Mucosa of rectum (tissue), 2 donors: ENCODE data around the gene SMTN.

Experiments
- H3K27ac ChIP-seq, 2 donors: one replicate each; pipeline ENCODE4 v1.7.0; 2013; ENCODE audit warnings: inconsistent platforms in 2 of 2, low read depth in 2 of 2, low read length in 2 of 2
- H3K27me3 ChIP-seq, 2 donors: one replicate each; pipeline ENCODE4 v1.7.0; 2013; ENCODE audit warnings: low read length in 2 of 2; ENCODE audit not compliant: control insufficient read depth in 2 of 2, insufficient read depth in 2 of 2
- H3K36me3 ChIP-seq, 2 donors: one replicate each; pipeline ENCODE4 v1.7.0; 2013; ENCODE audit warnings: low read length in 2 of 2; ENCODE audit not compliant: control insufficient read depth in 2 of 2, insufficient read depth in 2 of 2
- H3K4me1 ChIP-seq, 2 donors: one replicate each; pipeline ENCODE4 v1.7.0; 2013; ENCODE audit warnings: low read length in 2 of 2, mild to moderate bottlenecking in 1 of 2; ENCODE audit not compliant: control insufficient read depth in 2 of 2, insufficient read depth in 2 of 2
- H3K4me3 ChIP-seq, 2 donors: one replicate each; pipeline ENCODE4 v1.7.0; 2013; ENCODE audit warnings: low read length in 2 of 2
- H3K9ac ChIP-seq, 2 donors: one replicate each; pipeline ENCODE4 v1.7.0; 2013; ENCODE audit warnings: low read length in 2 of 2, low read depth in 1 of 2, mild to moderate bottlenecking in 1 of 2
- H3K9me3 ChIP-seq, 2 donors: one replicate each; pipeline ENCODE4 v1.7.0; 2013; ENCODE audit warnings: low read length in 2 of 2; ENCODE audit not compliant: control insufficient read depth in 2 of 2
- donor health status: healthy.
- donor health status: Normal muscosa, but diverticular disease.

Gene SMTN

DNA sequence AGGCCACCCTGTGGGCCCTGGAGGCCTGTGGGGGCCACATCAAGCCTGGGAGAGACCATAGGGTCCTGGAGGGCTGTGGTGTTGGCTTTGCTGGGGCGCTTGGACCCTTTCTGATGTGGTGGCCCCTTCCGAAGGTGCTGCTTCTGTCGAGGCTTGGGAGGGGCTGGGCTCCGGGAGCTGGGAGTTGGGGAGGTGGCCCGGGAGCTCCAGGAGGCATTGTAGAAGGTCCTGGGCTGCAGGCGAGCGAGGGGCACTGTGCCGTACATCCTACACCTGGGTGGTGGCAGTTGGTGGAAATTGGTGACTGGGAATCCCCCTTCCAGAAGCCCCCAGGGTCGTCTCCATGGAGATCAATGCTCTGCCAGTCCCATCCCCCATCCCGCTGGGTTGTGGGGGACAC, 56.6 kb downstream of the SMTN start:
- Histone ChIP-seq H3K27ac (no peak overlapping the region), H3K9me3 (no peaks in the 10 kb centered on the region), H3K4me3 (no peak overlapping the region), H3K9ac (no peak overlapping the region), H3K36me3 (peaks cover 2 to 4% of the 10 kb centered on the region in 2 donors), H3K27me3 (no peaks in the 10 kb centered on the region), H3K4me1 (no peaks in the 10 kb centered on the region)

DNA sequence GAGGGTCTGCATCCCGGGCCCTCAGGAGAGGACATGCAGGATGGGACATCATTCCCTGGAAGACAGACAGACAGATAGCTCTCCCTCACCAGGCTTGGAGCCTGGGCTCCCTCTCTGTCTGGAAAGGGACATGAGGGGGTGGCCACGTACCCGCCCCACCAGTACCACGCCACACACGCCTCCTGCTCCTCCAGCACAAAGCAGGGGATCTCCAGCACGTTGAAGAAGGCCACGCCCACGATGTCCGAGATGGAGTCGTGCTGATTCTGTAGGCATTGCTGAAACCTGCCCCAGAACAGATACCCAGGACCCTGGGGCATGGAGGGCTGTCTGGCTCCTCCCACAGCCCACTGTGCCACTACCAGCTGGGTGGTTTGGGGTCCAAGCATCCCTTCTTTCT, 57.0 kb downstream of the SMTN start:
- H3K4me1 ChIP-seq = no peaks in the 10 kb centered on the region
- H3K4me3 ChIP-seq = no peak overlapping the region
- peaks cover 0 to 4% of the 10 kb centered on the region in 2 donors for H3K36me3 ChIP-seq
- no peak overlapping the region for H3K9ac ChIP-seq
- H3K9me3 ChIP-seq = no peaks in the 10 kb centered on the region
- no peaks in the 10 kb centered on the region for H3K27me3 ChIP-seq
- no peak overlapping the region for H3K27ac ChIP-seq

DNA sequence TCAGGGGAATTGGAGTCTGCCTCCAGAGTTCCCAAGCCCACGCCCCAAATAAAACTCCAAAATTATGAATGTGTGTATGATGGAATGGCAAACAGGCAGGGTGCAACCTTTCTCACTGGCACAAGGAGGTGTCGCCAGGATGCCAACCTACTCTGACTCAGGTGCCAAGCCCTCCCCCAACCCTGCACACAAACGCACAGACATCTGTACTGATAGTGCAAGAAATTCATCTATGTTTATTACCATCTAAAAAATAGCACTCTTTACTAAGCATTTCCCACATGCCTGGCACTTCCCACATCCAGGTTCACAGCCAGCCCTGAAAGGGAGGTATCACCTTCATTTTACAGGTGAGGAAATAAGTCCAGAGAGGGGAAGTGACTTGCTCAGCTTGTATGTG, 57.9 kb downstream of the SMTN start:
- H3K36me3 ChIP-seq = no peaks in the 10 kb centered on the region
- no peak overlapping the region for H3K4me3 ChIP-seq
- no peaks in the 10 kb centered on the region for H3K9me3 ChIP-seq
- no peak overlapping the region for H3K9ac ChIP-seq
- no peaks in the 10 kb centered on the region for H3K27me3 ChIP-seq
- H3K27ac ChIP-seq = no peak overlapping the region
- H3K4me1 ChIP-seq = no peaks in the 10 kb centered on the region

DNA sequence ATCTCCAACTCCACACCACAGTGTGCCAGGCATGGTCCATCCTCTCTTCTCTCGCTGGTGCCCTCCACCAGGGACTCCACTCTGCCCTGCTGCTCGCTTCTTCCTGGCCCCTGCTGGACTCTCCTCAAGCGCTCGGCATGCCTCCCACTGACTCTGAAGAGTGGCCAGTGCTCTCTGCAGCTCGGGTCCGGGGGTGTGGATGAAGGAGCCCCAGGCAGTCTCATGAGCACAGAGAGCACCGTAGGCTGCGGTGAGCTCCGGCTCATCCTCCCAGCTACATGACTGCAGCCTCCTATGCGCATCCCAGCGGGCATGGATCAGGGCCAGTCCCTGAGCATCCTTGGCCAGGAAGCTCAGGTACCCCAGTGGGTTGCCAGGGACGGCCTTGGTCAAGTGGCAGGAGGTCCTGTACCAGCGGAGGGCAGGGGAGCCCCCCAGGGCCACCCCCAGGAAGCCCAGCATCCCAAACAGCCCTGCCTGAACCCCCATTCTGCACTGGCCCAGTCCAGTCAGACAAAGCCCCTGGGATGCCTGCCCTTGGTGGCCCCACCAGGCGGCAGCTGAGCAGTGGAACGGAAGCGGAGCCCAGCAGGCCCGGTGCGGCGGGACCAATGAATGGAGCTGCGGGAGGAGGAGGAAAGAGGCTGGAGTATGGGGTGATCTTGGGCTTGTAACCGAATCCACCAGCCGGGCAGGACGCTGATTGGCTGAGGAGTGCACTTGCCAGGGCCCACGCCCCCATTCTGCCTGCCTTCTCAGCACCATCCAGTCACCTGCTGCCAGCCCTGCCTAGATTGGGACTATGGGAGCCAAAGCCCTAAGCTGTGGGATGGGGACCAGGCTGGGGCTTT, 59.0 kb downstream of the SMTN start, which contains the start of gene PLA2G3:
Gene PLA2G3 (minus strand): TSS at position 643 of the 851 bp plus-strand sequence. CDS start 154 bp downstream, at position 489.
- H3K9ac ChIP-seq = no peak within 1 kb of the TSS
- H3K4me3 ChIP-seq = no peak within 1 kb of the TSS
- H3K27me3 ChIP-seq = no peaks in the 10 kb centered on the region
- H3K4me1 ChIP-seq = no peaks in the 10 kb centered on the region
- no peak within 1 kb of the TSS for H3K27ac ChIP-seq
- H3K36me3 ChIP-seq = no peaks in the 10 kb centered on the region
- no peaks in the 10 kb centered on the region for H3K9me3 ChIP-seq

DNA sequence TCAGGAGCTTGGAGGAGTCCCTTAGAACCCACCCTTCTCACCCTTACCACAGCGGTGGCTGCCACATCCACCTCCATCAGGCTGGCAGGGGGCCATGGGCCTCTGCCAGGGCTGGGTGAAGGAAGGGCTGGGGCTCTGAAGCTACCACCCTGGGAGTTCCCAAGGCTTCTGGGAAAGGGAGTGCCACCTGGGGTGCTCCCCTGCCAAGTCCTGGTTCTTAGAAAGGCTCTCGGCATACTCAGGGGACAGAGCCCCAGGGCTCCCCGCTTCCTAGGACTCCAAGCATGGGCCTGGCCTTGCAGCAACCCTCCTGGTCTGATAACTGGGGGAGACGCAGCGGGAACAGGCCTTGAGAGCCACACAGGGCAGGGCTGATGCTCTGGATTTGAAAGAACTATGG, 59.6 kb downstream of the SMTN start:
- no peaks in the 10 kb centered on the region for H3K27me3 ChIP-seq
- H3K9ac ChIP-seq = no peak overlapping the region
- no peaks in the 10 kb centered on the region for H3K36me3 ChIP-seq
- H3K27ac ChIP-seq = no peak overlapping the region
- H3K4me3 ChIP-seq = no peak overlapping the region
- no peaks in the 10 kb centered on the region for H3K9me3 ChIP-seq
- no peaks in the 10 kb centered on the region for H3K4me1 ChIP-seq

DNA sequence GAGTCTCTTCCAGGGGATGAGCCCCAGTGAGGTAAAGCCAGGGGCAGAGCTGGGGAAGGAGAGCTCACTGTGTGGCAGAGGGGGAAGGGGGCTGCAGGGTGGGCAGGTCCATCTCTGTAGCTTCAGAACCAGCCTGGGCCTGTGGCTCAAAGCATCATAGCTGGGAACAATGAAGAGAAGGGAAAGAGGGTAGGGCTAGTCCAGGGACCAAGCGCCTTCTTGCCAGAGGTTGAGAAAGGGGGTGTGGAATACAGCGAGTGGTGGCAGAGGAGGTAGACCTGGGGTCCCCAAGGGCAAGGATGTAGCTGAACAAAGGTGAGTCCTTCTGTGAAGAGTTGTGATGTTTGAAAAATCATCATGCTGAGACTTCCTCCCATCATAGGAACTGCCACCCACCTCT, 60.4 kb downstream of the SMTN start:
- no peaks in the 10 kb centered on the region for H3K36me3 ChIP-seq
- H3K4me1 ChIP-seq = no peaks in the 10 kb centered on the region
- H3K4me3 ChIP-seq = no peak overlapping the region
- H3K9ac ChIP-seq = no peak overlapping the region
- H3K9me3 ChIP-seq = no peaks in the 10 kb centered on the region
- H3K27me3 ChIP-seq = no peaks in the 10 kb centered on the region
- H3K27ac ChIP-seq = no peak overlapping the region

DNA sequence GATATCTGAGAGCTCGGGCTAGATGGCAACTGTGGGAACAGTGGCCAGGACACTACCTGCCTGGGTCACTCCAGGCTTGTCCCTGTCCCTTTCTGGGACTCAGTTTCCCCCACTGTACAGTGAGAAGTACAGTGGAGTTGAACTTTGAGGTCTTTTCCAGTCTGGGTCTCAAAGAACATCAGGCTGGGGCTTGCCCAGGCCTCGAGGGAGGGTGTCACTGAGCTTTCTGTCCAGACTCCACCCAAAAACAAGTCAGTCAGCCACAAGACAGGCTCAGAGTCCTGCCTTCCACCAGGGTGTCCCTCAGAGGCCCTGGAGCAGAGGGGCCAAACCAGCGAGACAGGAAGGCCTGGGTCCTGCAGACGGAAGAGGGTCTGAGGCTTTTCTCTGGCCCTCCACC, 61.2 kb downstream of the SMTN start:
- Histone ChIP-seq H3K4me1 (no peaks in the 10 kb centered on the region), H3K27ac (no peak overlapping the region)

DNA sequence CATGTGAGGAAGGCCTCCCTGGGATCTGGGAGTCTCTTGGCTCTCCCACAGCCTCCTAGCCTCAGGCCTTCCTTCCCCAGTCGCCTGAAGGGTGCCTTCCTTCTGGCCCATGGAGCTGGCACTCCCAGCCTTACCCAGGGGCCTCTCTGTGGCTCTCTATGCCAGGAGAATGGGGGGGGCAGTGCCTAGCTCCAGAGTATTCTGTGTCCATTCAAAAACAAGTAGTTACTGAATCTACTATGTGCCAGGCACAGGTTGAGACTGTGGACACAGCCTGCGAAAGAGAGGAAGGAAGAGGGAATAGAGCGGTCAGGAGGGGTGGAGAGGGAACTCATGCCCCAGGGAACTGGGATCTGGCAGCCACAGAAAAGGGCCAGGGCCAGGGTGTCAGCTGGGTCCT, 61.9 kb downstream of the SMTN start:
- Histone ChIP-seq H3K27ac (no peak overlapping the region), H3K36me3 (no peaks in the 10 kb centered on the region), H3K9ac (no peak overlapping the region), H3K9me3 (no peaks in the 10 kb centered on the region), H3K27me3 (no peaks in the 10 kb centered on the region), H3K4me3 (no peak overlapping the region), H3K4me1 (no peaks in the 10 kb centered on the region)

More for the DNA sequence above, 61.2 kb downstream of the SMTN start:
- Histone ChIP-seq H3K27me3 (no peaks in the 10 kb centered on the region), H3K36me3 (no peaks in the 10 kb centered on the region), H3K9ac (no peak overlapping the region), H3K9me3 (no peaks in the 10 kb centered on the region), H3K4me3 (no peak overlapping the region)

DNA sequence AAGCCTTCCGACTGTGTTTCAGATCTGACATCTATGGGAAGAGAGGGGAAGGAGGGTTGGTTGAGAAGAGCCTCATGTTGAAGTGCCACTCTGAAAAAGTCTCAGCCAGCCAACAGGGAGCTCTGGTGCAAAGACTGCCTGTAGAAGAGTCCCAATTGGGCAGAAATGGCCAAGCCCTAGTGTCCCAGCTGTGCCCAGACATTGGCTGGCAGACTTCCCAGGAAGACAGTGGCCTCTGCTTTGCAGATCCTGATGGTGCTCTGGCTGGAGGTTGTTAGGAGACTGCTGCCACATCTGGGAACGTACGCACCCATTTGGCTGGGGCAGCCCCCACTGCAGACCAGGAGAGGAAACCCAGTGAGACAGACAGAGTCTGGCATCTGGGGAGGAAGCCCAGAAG, 62.4 kb downstream of the SMTN start:
- Histone ChIP-seq H3K27ac (no peak overlapping the region), H3K9me3 (no peaks in the 10 kb centered on the region), H3K4me1 (no peaks in the 10 kb centered on the region), H3K27me3 (no peaks in the 10 kb centered on the region), H3K4me3 (no peak overlapping the region), H3K9ac (no peak overlapping the region), H3K36me3 (no peaks in the 10 kb centered on the region)

DNA sequence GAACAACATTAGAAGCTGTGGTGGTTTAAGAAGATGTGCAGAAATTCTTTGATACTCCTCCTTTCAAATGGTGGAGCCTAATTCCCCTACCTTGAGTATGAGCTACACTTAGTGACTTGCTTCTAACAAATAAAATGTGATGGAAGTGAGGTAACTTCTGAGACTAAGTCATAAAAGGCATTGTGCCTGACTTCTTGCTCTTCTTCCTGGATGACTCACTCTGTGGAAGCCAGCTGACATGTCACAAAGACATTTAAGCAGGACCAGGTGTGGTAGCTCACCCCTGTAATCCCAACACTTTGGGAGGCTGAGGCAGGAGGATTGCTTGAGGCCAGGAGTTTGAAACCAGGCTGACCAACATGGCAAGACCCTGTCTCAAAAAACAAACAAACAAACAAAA, 63.1 kb downstream of the SMTN start:
- Histone ChIP-seq H3K9me3 (no peaks in the 10 kb centered on the region), H3K4me1 (no peaks in the 10 kb centered on the region), H3K27ac (no peak overlapping the region), H3K36me3 (no peaks in the 10 kb centered on the region), H3K27me3 (no peaks in the 10 kb centered on the region), H3K4me3 (no peak overlapping the region), H3K9ac (no peak overlapping the region)
